Neuronal stem cell (in vitro differentiated cells): ENCODE results near the gene GRM8.

Experiments
- DNase-seq: peaks from one replicate; pipeline ENCODE4 v3.0.0-alpha.2; 2013; ENCODE audit warnings: low spot score
- H2AFZ ChIP-seq: one replicate; pipeline ENCODE4 v1.6.1; 2013; ENCODE audit warnings: mild to moderate bottlenecking, low read length, inconsistent platforms
- H2AK5ac ChIP-seq: 2 replicates; pipeline ENCODE4 v1.6.1; 2013; ENCODE audit warnings: low read depth, mild to moderate bottlenecking, inconsistent platforms, low read length, moderate library complexity, mixed read lengths
- H2BK120ac ChIP-seq: 2 replicates; pipeline ENCODE4 v1.6.1; 2013; ENCODE audit warnings: low read depth, mild to moderate bottlenecking, inconsistent platforms, low read length, moderate library complexity, mixed read lengths
- H2BK12ac ChIP-seq: one replicate; pipeline ENCODE4 v1.6.1; 2013; ENCODE audit warnings: low read length, inconsistent platforms
- H2BK15ac ChIP-seq: 2 replicates; pipeline ENCODE4 v1.6.1; 2013; ENCODE audit warnings: mild to moderate bottlenecking, low read length, inconsistent platforms, mixed read lengths
- H2BK5ac ChIP-seq: one replicate; pipeline ENCODE4 v1.6.1; 2013; ENCODE audit warnings: inconsistent platforms, mild to moderate bottlenecking, low read length, moderate library complexity
- H3K14ac ChIP-seq: one replicate; pipeline ENCODE4 v1.6.1; 2013; ENCODE audit warnings: low read length, inconsistent platforms
- H3K18ac ChIP-seq: 2 replicates; pipeline ENCODE4 v1.6.1; 2013; ENCODE audit warnings: low read length, inconsistent platforms
- H3K23ac ChIP-seq: 2 replicates; pipeline ENCODE4 v1.6.1; 2013; ENCODE audit warnings: low read depth, mild to moderate bottlenecking, mixed read lengths, low read length, inconsistent platforms; ENCODE audit not compliant: poor library complexity
- H3K27ac ChIP-seq: replicated peaks from 3 replicates; pipeline ENCODE4 v1.5.1; 2013; ENCODE audit warnings: low read length, inconsistent platforms
- H3K27me3 ChIP-seq, 3 experiments: 2 replicates each; pipeline ENCODE4 v1.6.1; 2013; ENCODE audit warnings: low read length in 3 of 3, mild to moderate bottlenecking in 2 of 3, inconsistent platforms in 1 of 3, low read depth in 1 of 3, mixed read lengths in 1 of 3, moderate library complexity in 1 of 3; ENCODE audit not compliant: control insufficient read depth in 3 of 3, insufficient read depth in 3 of 3
- H3K36me3 ChIP-seq, 2 donors: replicated peaks in 1 of 2; 2 replicates each; pipeline ENCODE4 v1.6.1; 2013; ENCODE audit warnings: low read length in 2 of 2; ENCODE audit not compliant: control insufficient read depth in 2 of 2, insufficient read depth in 2 of 2
- H3K4ac ChIP-seq: 2 replicates; pipeline ENCODE4 v1.6.1; 2013; ENCODE audit warnings: inconsistent platforms, mild to moderate bottlenecking, low read length, moderate library complexity
- H3K4me1 ChIP-seq, 2 donors: 1 replicate in 1 of 2; 2 replicates in 1 of 2; pipeline ENCODE4 v1.6.1; 2013; ENCODE audit warnings: low read length in 2 of 2, low read depth in 1 of 2; ENCODE audit not compliant: control insufficient read depth in 2 of 2, insufficient read depth in 1 of 2
- H3K4me2 ChIP-seq: one replicate; pipeline ENCODE4 v1.6.1; 2013; ENCODE audit warnings: mild to moderate bottlenecking, low read length, inconsistent platforms; ENCODE audit not compliant: insufficient read depth, poor library complexity, severe bottlenecking
- H3K4me3 ChIP-seq, 2 donors: 2 replicates each; pipeline ENCODE4 v1.5.1; 2013; ENCODE audit warnings: low read length in 2 of 2, mild to moderate bottlenecking in 2 of 2, inconsistent platforms in 1 of 2, moderate library complexity in 1 of 2
- H3K79me1 ChIP-seq: one replicate; pipeline ENCODE4 v1.6.1; 2013; ENCODE audit warnings: low read depth, mild to moderate bottlenecking, inconsistent platforms, low read length, moderate library complexity
- H3K9ac ChIP-seq: one replicate; pipeline ENCODE4 v1.6.1; 2013; ENCODE audit warnings: mild to moderate bottlenecking, low read depth, low read length, inconsistent platforms; ENCODE audit not compliant: poor library complexity
- H3K9me3 ChIP-seq, 2 donors: replicated peaks in 1 of 2; 2 replicates each; pipeline versions ENCODE3 to v1.6.1; 2013; ENCODE audit warnings: low read length in 2 of 2, mild to moderate bottlenecking in 2 of 2, inconsistent platforms in 1 of 2, low read depth in 1 of 2, mixed read lengths in 1 of 2, moderate library complexity in 1 of 2; ENCODE audit not compliant: control insufficient read depth in 2 of 2, insufficient read depth in 1 of 2
- H4K8ac ChIP-seq: one replicate; pipeline ENCODE4 v1.6.1; 2013; ENCODE audit warnings: low read depth, mild to moderate bottlenecking, inconsistent platforms, low read length, moderate library complexity
- H4K91ac ChIP-seq: one replicate; pipeline ENCODE4 v1.6.1; 2013; ENCODE audit warnings: low read length, low read depth, mild to moderate bottlenecking, inconsistent platforms; ENCODE audit not compliant: poor library complexity
- WGBS, 2 donors: extraction: QIAGEN DNeasy Blood & Tissue Kit; methylation state at CpG; one replicate each; pipeline ENCODE4 v1.1.7; 2013; ENCODE audit warnings: missing lambda C conversion rate in 2 of 2, mixed read lengths in 1 of 2; ENCODE audit not compliant: insufficient read length in 2 of 2, insufficient replicate concordance in 1 of 2; ENCODE audit errors: extremely low coverage in 2 of 2; 5-methylcytosine and 5-hydroxymethylcytosine counted together

Gene GRM8

GRCh38 chr7:127162366-127162765 is 90.4 kb downstream of the GRM8 start:
- Histone ChIP-seq H2BK15ac (no peak overlapping the region), H2AFZ (no peak overlapping the region), H3K18ac (no peak overlapping the region), H3K23ac (no peak overlapping the region), H3K4me2 (no peak overlapping the region), H3K79me1 (no peaks in the 10 kb centered on the region), H3K4me3 (no peak overlapping the region), H2BK12ac (no peak overlapping the region), H4K91ac (no peak overlapping the region), H3K4me1 (no peaks in the 10 kb centered on the region), H3K36me3 (no peaks in the 10 kb centered on the region), H3K9ac (no peak overlapping the region), H4K8ac (no peak overlapping the region), H2BK120ac (no peak overlapping the region), H2BK5ac (no peak overlapping the region), H2AK5ac (no peak overlapping the region), H3K14ac (no peak overlapping the region), H3K27me3 (no peaks in the 10 kb centered on the region), H3K27ac (no peak overlapping the region), H3K4ac (no peak overlapping the region), H3K9me3 (no peaks in the 10 kb centered on the region)
- DNase-seq, result no peak
- WGBS, 2 donors, result no CpG with 5 or more reads among the region's 2 CpGs

DNA sequence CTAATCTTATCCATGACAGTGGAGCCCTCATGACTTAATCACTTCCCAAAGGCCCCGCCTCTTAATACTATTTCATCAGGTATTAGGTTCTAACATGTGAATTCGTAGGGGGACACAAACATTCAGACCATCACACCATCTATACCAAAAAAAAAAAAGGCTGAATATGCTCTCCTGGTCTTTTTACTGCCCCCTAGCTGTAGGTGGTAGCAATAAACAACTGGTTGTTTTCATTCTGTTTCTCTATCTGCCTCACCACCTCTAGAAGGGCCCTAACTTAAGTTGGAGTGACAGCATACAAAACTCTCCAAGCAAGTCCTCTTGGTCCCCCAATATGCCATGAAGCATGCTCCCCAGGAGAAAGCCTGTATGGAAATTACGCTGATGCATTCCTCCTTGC is 94.1 kb downstream of the GRM8 start:
- Histone ChIP-seq H3K27ac (no peak overlapping the region), H2BK5ac (no peak overlapping the region), H2AFZ (no peak overlapping the region), H3K36me3 (no peaks in the 10 kb centered on the region), H2BK12ac (no peak overlapping the region), H2BK15ac (no peak overlapping the region), H3K9ac (no peak overlapping the region), H4K8ac (no peak overlapping the region), H3K4me1 (no peaks in the 10 kb centered on the region), H3K4me3 (no peak overlapping the region), H3K4me2 (no peak overlapping the region), H2AK5ac (no peak overlapping the region), H3K27me3 (no peaks in the 10 kb centered on the region), H3K4ac (no peak overlapping the region), H3K14ac (no peak overlapping the region), H3K9me3 (no peaks in the 10 kb centered on the region), H3K18ac (no peak overlapping the region), H3K23ac (no peak overlapping the region), H3K79me1 (no peaks in the 10 kb centered on the region), H2BK120ac (no peak overlapping the region), H4K91ac (no peak overlapping the region)
- no CpG with 5 or more reads among the region's 3 CpGs for WGBS, 2 donors
- no peak for DNase-seq

DNA sequence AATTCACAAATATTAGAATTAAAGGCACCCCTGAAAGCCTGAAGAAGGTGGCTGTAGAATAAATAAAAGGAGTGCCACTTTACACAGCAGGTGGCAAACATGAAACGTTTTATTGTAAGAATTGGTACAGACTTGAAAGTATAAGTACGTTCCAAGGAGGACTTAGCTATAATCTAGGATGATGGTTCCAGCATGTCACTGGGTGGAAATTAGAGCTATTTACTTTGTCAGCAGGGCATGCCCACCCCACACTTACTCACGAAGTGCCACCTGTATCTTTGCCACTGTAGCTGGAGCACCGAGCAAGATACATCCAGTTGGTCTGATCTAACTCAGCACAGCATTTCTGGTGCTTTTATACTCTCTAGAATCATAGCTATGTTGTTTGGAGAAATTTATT is 97.8 kb downstream of the GRM8 start:
- no peak overlapping the region for H3K27ac ChIP-seq
- H3K36me3 ChIP-seq, result no peaks in the 10 kb centered on the region
- H3K4me2 ChIP-seq, result no peak overlapping the region
- no peak overlapping the region for H2AK5ac ChIP-seq
- H2BK12ac ChIP-seq, result no peak overlapping the region
- H3K9me3 ChIP-seq, result no peaks in the 10 kb centered on the region
- no peak overlapping the region for H4K91ac ChIP-seq
- H4K8ac ChIP-seq, result no peak overlapping the region
- no peak for DNase-seq
- H3K4me1 ChIP-seq, result no peaks in the 10 kb centered on the region
- no peak overlapping the region for H2BK5ac ChIP-seq
- no peak overlapping the region for H3K4me3 ChIP-seq
- H2BK15ac ChIP-seq, result no peak overlapping the region
- no peak overlapping the region for H2AFZ ChIP-seq
- H3K14ac ChIP-seq, result no peak overlapping the region
- no peak overlapping the region for H3K18ac ChIP-seq
- no peak overlapping the region for H3K23ac ChIP-seq
- H2BK120ac ChIP-seq, result no peak overlapping the region
- no peak overlapping the region for H3K9ac ChIP-seq
- WGBS, 2 donors, result no CpG with 5 or more reads among the region's 4 CpGs
- no peaks in the 10 kb centered on the region for H3K79me1 ChIP-seq
- no peak overlapping the region for H3K4ac ChIP-seq
- no peaks in the 10 kb centered on the region for H3K27me3 ChIP-seq

GRCh38 chr7:127154101-127154500 is 98.6 kb downstream of the GRM8 start:
- no CpG with 5 or more reads among the region's 3 CpGs for WGBS, 2 donors
- no peaks in the 10 kb centered on the region for H3K27me3 ChIP-seq
- no peak for DNase-seq
- no peak overlapping the region for H3K9ac ChIP-seq
- no peak overlapping the region for H3K27ac ChIP-seq
- H3K79me1 ChIP-seq, result no peaks in the 10 kb centered on the region
- no peak overlapping the region for H2AFZ ChIP-seq
- no peak overlapping the region for H4K91ac ChIP-seq
- H3K4me1 ChIP-seq, result no peaks in the 10 kb centered on the region
- no peak overlapping the region for H3K4me2 ChIP-seq
- no peaks in the 10 kb centered on the region for H3K9me3 ChIP-seq
- H3K4me3 ChIP-seq, result no peak overlapping the region
- H3K36me3 ChIP-seq, result no peaks in the 10 kb centered on the region
- no peak overlapping the region for H2BK5ac ChIP-seq
- H3K18ac ChIP-seq, result no peak overlapping the region
- no peak overlapping the region for H3K4ac ChIP-seq
- no peak overlapping the region for H2BK15ac ChIP-seq
- H4K8ac ChIP-seq, result no peak overlapping the region
- H2BK120ac ChIP-seq, result no peak overlapping the region
- no peak overlapping the region for H3K23ac ChIP-seq
- H2AK5ac ChIP-seq, result no peak overlapping the region
- no peak overlapping the region for H3K14ac ChIP-seq
- H2BK12ac ChIP-seq, result no peak overlapping the region
